ENCODE data around the gene MYO1H. TPM values are rescaled to one million over a fixed set of nuclear protein-coding genes. Genes with fewer than 3 reads are reported as not detected.
"Not testable (repeated sequence)": the region's sequence is repeated elsewhere in the genome, so short reads cannot be mapped to it uniquely, and the experiment has no call there.

Gene MYO1H
- total RNA-seq, 1 experiment from 2014 or later: 0.26 TPM

GRCh38 chr12:109310247-109311125, 37.2 kb upstream of the MYO1H start:
- Histone ChIP-seq H2BK120ac (ENCODE audit: low read depth, low read length, poor library complexity, severe bottlenecking) (no peak overlapping the region), H3K27ac (ENCODE audit: insufficient read length, low read depth, low read length) (no peak overlapping the region), H2BK5ac (ENCODE audit: insufficient read length, low read length) (no peak overlapping the region), H4K20me1 (ENCODE audit: control insufficient read depth, insufficient read depth, insufficient read length) (no peaks in the 10 kb centered on the region), H3K9me3 (ENCODE audit: control insufficient read depth, low read depth, low read length) (no peaks in the 10 kb centered on the region), H2AFZ (ENCODE audit: low read length) (no peak overlapping the region), H3K79me1 (ENCODE audit: insufficient read depth, low read depth, low read length, poor library complexity, severe bottlenecking) (no peaks in the 10 kb centered on the region), H3K79me2 (ENCODE audit: insufficient read depth, low read length) (no peaks in the 10 kb centered on the region), H3K4ac (ENCODE audit: low read depth, low read length) (no peak overlapping the region), H4K8ac (replicated peaks; ENCODE audit: insufficient read length, low read depth, low read length) (no peak overlapping the region), H3K23ac (ENCODE audit: insufficient read length, low read depth, low read length) (no peak overlapping the region), H2BK20ac (ENCODE audit: low read depth, low read length, poor library complexity, severe bottlenecking) (no peak overlapping the region), H3K14ac (ENCODE audit: insufficient read depth, low read length) (no peak overlapping the region), H2AK5ac (ENCODE audit: insufficient read length, low read length) (no peak overlapping the region), H3K18ac (ENCODE audit: insufficient read length, low read depth, low read length) (no peak overlapping the region), H3K9ac (ENCODE audit: extremely low read depth, insufficient read length, low read length) (no peak overlapping the region), H4K5ac (ENCODE audit: insufficient read length, low read depth, low read length) (no peak overlapping the region), H3K4me1 (ENCODE audit: insufficient read depth, low read length) (no peaks in the 10 kb centered on the region), H3K23me2 (ENCODE audit: insufficient read length, low read depth, low read length, poor library complexity, severe bottlenecking) (peaks cover 13% of the 10 kb centered on the region), H3K4me2 (ENCODE audit: insufficient read depth, insufficient read length, low read length) (peak overlapping the region; percentile 62), H3K27me3 (ENCODE audit: insufficient read depth, low read length) (peaks cover 32% of the 10 kb centered on the region), H3T11ph (ENCODE audit: low read length) (no peak overlapping the region), H4K91ac (ENCODE audit: insufficient read length, low read depth, low read length) (no peak overlapping the region), H3K56ac (ENCODE audit: insufficient read length, low read depth, low read length) (no peak overlapping the region), H2BK15ac (ENCODE audit: low read depth, low read length) (no peak overlapping the region), H2BK12ac (ENCODE audit: insufficient read length, low read depth, low read length) (no peak overlapping the region)
- TF ChIP-seq CTCF (conservative IDR thresholded peaks at IDR 0.05): no peak
- no CpG with 5 or more reads among the region's 33 CpGs for WGBS (ENCODE audit: extremely low coverage, insufficient read length, low lambda C conversion rate)
- no peak for DNase-seq
- H3K4me3 Mint-ChIP-seq: peak overlapping the region; percentile 63 to 83
- H3K4me1 Mint-ChIP-seq: peaks cover 8 to 13% of the 10 kb centered on the region in 2 experiments; a peak in 3 of 4 replicates
- H3K27me3 Mint-ChIP-seq (ENCODE audit: low read depth): peaks cover 80% of the 10 kb centered on the region
- H3K36me3 Mint-ChIP-seq (ENCODE audit: insufficient read depth in 1 of 3, low read depth in 3 of 3): no peaks in the 10 kb centered on the region; a peak in 1 of 7 replicates
- no peak overlapping the region for H3K27ac Mint-ChIP-seq
- no peaks in the 10 kb centered on the region for H3K9me3 Mint-ChIP-seq

- H3K27me3 ChIP-seq (ENCODE audit: insufficient read depth, low read length); H4K8ac ChIP-seq (replicated peaks; ENCODE audit: insufficient read length, low read depth, low read length); H3K9me3 ChIP-seq (ENCODE audit: control insufficient read depth, low read depth, low read length); H2BK12ac ChIP-seq (ENCODE audit: insufficient read length, low read depth, low read length); H3K36me3 Mint-ChIP-seq (ENCODE audit: insufficient read depth in 1 of 3, low read depth in 3 of 3); H4K20me1 ChIP-seq (ENCODE audit: control insufficient read depth, insufficient read depth, insufficient read length); H3K4me3 Mint-ChIP-seq; H3K23ac ChIP-seq (ENCODE audit: insufficient read length, low read depth, low read length); H3T11ph ChIP-seq (ENCODE audit: low read length); H3K4ac ChIP-seq (ENCODE audit: low read depth, low read length); H3K9me3 Mint-ChIP-seq; H4K91ac ChIP-seq (ENCODE audit: insufficient read length, low read depth, low read length); H3K79me1 ChIP-seq (ENCODE audit: insufficient read depth, low read depth, low read length, poor library complexity, severe bottlenecking); H2BK5ac ChIP-seq (ENCODE audit: insufficient read length, low read length); H2AK5ac ChIP-seq (ENCODE audit: insufficient read length, low read length); H2BK15ac ChIP-seq (ENCODE audit: low read depth, low read length); H2AFZ ChIP-seq (ENCODE audit: low read length); H3K18ac ChIP-seq (ENCODE audit: insufficient read length, low read depth, low read length); H3K4me1 ChIP-seq (ENCODE audit: insufficient read depth, low read length); H3K9ac ChIP-seq (ENCODE audit: extremely low read depth, insufficient read length, low read length); H3K79me2 ChIP-seq (ENCODE audit: insufficient read depth, low read length); H3K4me2 ChIP-seq (ENCODE audit: insufficient read depth, insufficient read length, low read length); H3K14ac ChIP-seq (ENCODE audit: insufficient read depth, low read length); H3K56ac ChIP-seq (ENCODE audit: insufficient read length, low read depth, low read length); H3K27ac Mint-ChIP-seq; H4K5ac ChIP-seq (ENCODE audit: insufficient read length, low read depth, low read length); DNase-seq; H3K23me2 ChIP-seq (ENCODE audit: insufficient read length, low read depth, low read length, poor library complexity, severe bottlenecking); H3K4me1 Mint-ChIP-seq; H2BK120ac ChIP-seq (ENCODE audit: low read depth, low read length, poor library complexity, severe bottlenecking); H3K27ac ChIP-seq (ENCODE audit: insufficient read length, low read depth, low read length); H2BK20ac ChIP-seq (ENCODE audit: low read depth, low read length, poor library complexity, severe bottlenecking): not testable (repeated sequence)
- WGBS (ENCODE audit: extremely low coverage, insufficient read length, low lambda C conversion rate): no CpG with 5 or more reads among the region's 8 CpGs
- peaks cover 47% of the 10 kb centered on the region for H3K27me3 Mint-ChIP-seq (ENCODE audit: low read depth)
Observed at GRCh38 chr12:109321294-109321693, 26.4 kb upstream of the MYO1H start.

Measured in H9 (cell line).